ENCODE measurements around the gene ADGRD1.

DNA sequence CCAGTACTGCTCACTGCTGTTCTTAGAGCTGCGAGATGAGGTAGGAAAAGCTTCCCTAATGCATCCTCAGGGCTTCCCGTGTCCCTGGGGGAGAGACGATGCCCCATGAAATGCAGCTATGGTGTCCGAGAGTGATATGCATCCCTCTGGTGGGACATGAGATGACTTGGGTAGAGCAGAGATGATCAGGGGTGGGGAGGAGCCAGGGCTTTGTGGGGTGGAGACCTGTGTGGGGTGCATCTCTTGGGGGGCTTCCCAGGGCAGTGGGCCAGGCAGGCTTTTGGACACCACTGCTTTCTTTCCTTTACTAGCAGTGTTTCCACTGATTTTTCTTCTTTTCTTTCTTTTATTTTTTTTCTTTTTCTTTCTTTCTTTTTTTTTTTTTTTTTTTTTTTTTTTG, 147.3 kb downstream of the ADGRD1 start:
- no peak for TF ChIP-seq MAX (IDR thresholded peaks at IDR 0.05; ENCODE audit: low read depth)
- TF ChIP-seq CTCF (IDR thresholded peaks at IDR 0.05), result no peak
- TF ChIP-seq, protein P1, sequence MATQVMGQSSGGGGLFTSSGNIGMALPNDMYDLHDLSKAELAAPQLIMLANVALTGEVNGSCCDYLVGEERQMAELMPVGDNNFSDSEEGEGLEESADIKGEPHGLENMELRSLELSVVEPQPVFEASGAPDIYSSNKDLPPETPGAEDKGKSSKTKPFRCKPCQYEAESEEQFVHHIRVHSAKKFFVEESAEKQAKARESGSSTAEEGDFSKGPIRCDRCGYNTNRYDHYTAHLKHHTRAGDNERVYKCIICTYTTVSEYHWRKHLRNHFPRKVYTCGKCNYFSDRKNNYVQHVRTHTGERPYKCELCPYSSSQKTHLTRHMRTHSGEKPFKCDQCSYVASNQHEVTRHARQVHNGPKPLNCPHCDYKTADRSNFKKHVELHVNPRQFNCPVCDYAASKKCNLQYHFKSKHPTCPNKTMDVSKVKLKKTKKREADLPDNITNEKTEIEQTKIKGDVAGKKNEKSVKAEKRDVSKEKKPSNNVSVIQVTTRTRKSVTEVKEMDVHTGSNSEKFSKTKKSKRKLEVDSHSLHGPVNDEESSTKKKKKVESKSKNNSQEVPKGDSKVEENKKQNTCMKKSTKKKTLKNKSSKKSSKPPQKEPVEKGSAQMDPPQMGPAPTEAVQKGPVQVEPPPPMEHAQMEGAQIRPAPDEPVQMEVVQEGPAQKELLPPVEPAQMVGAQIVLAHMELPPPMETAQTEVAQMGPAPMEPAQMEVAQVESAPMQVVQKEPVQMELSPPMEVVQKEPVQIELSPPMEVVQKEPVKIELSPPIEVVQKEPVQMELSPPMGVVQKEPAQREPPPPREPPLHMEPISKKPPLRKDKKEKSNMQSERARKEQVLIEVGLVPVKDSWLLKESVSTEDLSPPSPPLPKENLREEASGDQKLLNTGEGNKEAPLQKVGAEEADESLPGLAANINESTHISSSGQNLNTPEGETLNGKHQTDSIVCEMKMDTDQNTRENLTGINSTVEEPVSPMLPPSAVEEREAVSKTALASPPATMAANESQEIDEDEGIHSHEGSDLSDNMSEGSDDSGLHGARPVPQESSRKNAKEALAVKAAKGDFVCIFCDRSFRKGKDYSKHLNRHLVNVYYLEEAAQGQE (IDR thresholded peaks at IDR 0.05; ENCODE audit: low read depth, low read length), result no peak
- TF ChIP-seq TAF1 (IDR thresholded peaks at IDR 0.05; ENCODE audit: borderline replicate concordance, low read depth, low read length), result no peak
- TF ChIP-seq GABPA (IDR thresholded peaks at IDR 0.05; ENCODE audit: low read depth), result no peak
- no peak for TF ChIP-seq POLR2AphosphoS5 (IDR thresholded peaks at IDR 0.05; ENCODE audit: low read depth, low read length)
- TF ChIP-seq GATA2 (CRISPR knock-in tag; IDR thresholded peaks at IDR 0.05), result no peak
- TF ChIP-seq RCOR1 (IDR thresholded peaks at IDR 0.05; ENCODE audit: low read length), result no peak
- no peak for TF ChIP-seq USF1 (IDR thresholded peaks at IDR 0.05; ENCODE audit: borderline replicate concordance, low read depth)
- TF ChIP-seq EZH2phosphoT487 (IDR thresholded peaks at IDR 0.05; ENCODE audit: borderline replicate concordance, low read depth), result no peak
- TF ChIP-seq, protein P2, sequence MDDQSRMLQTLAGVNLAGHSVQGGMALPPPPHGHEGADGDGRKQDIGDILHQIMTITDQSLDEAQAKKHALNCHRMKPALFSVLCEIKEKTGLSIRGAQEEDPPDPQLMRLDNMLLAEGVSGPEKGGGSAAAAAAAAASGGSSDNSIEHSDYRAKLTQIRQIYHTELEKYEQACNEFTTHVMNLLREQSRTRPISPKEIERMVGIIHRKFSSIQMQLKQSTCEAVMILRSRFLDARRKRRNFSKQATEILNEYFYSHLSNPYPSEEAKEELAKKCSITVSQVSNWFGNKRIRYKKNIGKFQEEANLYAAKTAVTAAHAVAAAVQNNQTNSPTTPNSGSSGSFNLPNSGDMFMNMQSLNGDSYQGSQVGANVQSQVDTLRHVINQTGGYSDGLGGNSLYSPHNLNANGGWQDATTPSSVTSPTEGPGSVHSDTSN (IDR thresholded peaks at IDR 0.05), result no peak
- TF ChIP-seq YY1 (IDR thresholded peaks at IDR 0.05; ENCODE audit: low read depth), result no peak

Measured in SK-N-SH (cell line).